ENCODE measurements around the gene PLA2G10. TPM values are rescaled to one million over a fixed set of nuclear protein-coding genes. Genes with fewer than 3 reads are reported as not detected.

Gene PLA2G10
- total RNA-seq, 2 donors from 2014 or later: not detected

GRCh38 chr16:14678748-14679497, 15.2 kb downstream of the PLA2G10 start:
- Mint-ChIP-seq H3K36me3 (ENCODE audit: insufficient read depth in 2 of 2) (no peaks in the 10 kb centered on the region), H3K4me3 (no peak overlapping the region), H3K4me1 (ENCODE audit: low read depth) (no peaks in the 10 kb centered on the region), H3K27ac (no peak overlapping the region), H3K27me3 (ENCODE audit: low read depth) (no peaks in the 10 kb centered on the region), H3K9me3 (no peaks in the 10 kb centered on the region)
- ATAC-seq (replicated peaks in 1 of 2) (no peak), DNase-seq (no peak)

GRCh38 chr16:14677627-14678026, 16.5 kb downstream of the PLA2G10 start:
- Mint-ChIP-seq H3K27me3 (ENCODE audit: low read depth) (no peaks in the 10 kb centered on the region), H3K4me1 (ENCODE audit: low read depth) (peaks cover 2% of the 10 kb centered on the region), H3K9me3 (no peaks in the 10 kb centered on the region), H3K4me3 (no peak overlapping the region), H3K27ac (no peak overlapping the region), H3K36me3 (ENCODE audit: insufficient read depth in 2 of 2) (no peaks in the 10 kb centered on the region)
- ATAC-seq (replicated peaks in 1 of 2) (no peak), DNase-seq (no peak)

GRCh38 chr16:14676633-14677032, 17.5 kb downstream of the PLA2G10 start:
- no peak for ATAC-seq (replicated peaks in 1 of 2)
- Mint-ChIP-seq H3K27ac (no peak overlapping the region), H3K4me1 (ENCODE audit: low read depth) (peaks cover 6% of the 10 kb centered on the region), H3K27me3 (ENCODE audit: low read depth) (no peaks in the 10 kb centered on the region), H3K36me3 (ENCODE audit: insufficient read depth in 2 of 2) (no peaks in the 10 kb centered on the region), H3K9me3 (peaks cover 0 to 1% of the 10 kb centered on the region in 2 donors), H3K4me3 (no peak overlapping the region)
- DNase-seq: no peak

DNA sequence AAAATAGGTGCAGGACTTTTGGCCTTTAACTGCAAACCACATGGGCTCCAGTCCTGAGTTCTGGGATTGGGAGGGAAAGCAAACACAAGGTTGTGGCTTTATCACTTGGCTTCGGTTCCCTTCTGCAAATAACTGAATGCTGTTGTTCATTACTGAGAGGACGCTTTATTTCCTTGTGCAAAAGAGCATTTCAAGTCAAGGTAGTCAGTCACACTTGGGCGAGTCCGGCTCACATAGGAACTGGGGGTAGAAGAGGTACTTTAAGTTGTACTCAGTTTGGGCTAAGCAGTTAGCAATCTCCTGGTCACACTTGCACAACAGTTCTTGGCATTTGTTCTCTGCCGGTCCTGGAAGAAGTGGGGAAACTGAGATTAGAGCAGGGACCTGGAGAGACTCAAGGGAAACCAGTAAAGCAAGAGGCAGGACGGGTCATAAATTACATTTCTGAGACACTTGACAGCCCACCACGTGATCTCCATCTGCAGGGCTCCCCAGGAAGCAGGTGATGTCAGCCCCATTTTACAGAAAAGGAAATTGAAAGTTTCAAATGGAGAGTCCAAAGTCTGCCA, 21.6 kb downstream of the PLA2G10 start:
- ATAC-seq (replicated peaks in 1 of 2) (peak in 1 of 2 donors; percentile 19), DNase-seq (no peak)
- peaks cover 6% of the 10 kb centered on the region for H3K4me1 Mint-ChIP-seq (ENCODE audit: low read depth)
- no peak overlapping the region for H3K27ac Mint-ChIP-seq
- H3K4me3 Mint-ChIP-seq: no peak overlapping the region
- H3K36me3 Mint-ChIP-seq (ENCODE audit: insufficient read depth in 2 of 2): peaks cover 0 to 9% of the 10 kb centered on the region in 2 donors
- peaks cover 0 to 1% of the 10 kb centered on the region in 2 donors for H3K9me3 Mint-ChIP-seq
- H3K27me3 Mint-ChIP-seq (ENCODE audit: low read depth): no peaks in the 10 kb centered on the region

GRCh38 chr16:14669776-14670175, 24.3 kb downstream of the PLA2G10 start:
- H3K27ac Mint-ChIP-seq: no peak overlapping the region
- no peak overlapping the region for H3K4me3 Mint-ChIP-seq
- peaks cover 6% of the 10 kb centered on the region for H3K4me1 Mint-ChIP-seq (ENCODE audit: low read depth)
- H3K27me3 Mint-ChIP-seq (ENCODE audit: low read depth): no peaks in the 10 kb centered on the region
- DNase-seq (no peak), ATAC-seq (replicated peaks in 1 of 2) (no peak)
- peaks cover 2 to 15% of the 10 kb centered on the region in 2 donors for H3K36me3 Mint-ChIP-seq (ENCODE audit: insufficient read depth in 2 of 2)
- H3K9me3 Mint-ChIP-seq: peaks cover 0 to 1% of the 10 kb centered on the region in 2 donors

DNA sequence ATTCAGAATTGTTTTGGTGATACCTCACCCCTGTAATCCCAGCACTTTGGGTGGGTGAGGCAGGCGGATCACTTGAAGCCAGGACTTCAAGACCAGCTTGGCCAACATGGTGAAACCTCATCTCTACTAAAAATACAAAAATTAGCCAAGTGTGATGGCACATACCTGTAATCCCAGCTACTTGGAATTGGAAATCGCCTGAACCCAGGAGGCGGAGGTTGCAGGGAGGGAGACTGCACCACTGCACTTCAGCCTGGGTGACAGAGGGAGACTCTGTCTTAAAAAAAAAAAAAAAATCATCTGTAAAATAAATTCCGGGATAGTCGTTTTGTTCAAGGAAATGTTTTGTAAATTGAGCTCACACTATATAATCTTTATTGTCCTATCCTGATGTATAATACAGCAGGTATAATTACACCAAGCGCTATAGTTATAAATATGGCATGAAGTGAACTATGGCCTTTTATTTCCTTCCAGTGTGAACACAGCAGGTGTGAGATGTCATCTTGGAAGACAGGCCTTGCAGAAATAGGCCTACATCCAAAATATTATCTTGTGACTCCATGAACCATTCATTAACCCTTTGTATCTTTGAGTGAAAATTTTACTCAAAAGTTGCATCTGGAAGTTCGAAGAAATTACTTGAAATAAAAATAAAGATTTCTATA, 25.4 kb downstream of the PLA2G10 start:
- ATAC-seq (replicated peaks in 1 of 2) (no peak), DNase-seq (no peak)
- Mint-ChIP-seq H3K27me3 (ENCODE audit: low read depth) (no peaks in the 10 kb centered on the region), H3K4me3 (no peak overlapping the region), H3K27ac (no peak overlapping the region), H3K9me3 (peaks cover 0 to 1% of the 10 kb centered on the region in 2 donors), H3K4me1 (ENCODE audit: low read depth) (peaks cover 6% of the 10 kb centered on the region), H3K36me3 (ENCODE audit: insufficient read depth in 2 of 2) (peaks cover 2 to 20% of the 10 kb centered on the region in 2 donors)

DNA sequence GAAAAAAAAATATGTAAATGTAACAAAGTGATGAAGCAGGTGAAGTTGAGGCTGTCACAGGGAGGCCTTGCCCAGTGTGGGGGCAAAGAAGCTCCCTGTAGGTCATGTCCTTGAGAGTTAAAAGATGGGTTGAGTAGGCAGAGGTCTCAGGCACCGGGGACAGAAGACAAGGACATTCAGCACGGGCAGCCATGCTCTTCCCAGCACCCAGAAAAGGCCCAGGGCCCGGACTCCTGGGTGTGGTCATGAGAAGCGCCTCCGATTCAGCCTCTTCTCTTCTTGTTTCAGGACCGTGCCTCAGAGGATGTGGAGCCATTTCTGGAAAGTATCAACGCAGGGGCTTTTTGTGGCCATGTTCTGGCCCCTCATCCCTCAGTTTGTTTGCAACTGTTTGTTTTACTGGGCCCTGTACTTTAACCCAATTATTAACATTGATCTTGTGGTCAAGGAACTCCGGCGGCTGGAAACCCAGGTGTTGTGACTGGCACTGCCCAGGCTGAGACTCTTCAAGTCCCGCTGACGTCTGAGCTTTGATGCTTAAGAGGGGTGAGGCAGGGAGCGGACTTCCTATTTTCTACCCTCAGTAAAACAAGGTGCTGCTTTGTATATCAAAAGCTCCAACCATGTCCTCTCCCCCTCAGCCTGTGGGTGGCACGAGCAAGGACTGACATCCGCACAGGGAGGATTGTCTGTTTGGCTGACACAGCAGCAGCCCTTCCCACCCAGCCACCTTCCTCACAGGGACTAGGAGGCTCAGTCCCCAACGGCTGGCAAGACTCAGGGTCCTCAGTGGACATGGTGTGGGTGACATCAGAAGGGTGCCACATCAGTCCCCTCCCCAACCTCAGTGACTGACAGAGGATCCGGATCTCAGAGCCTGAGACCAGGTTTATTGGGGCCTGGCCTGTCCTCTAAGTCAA, 26.5 kb downstream of the PLA2G10 start:
- peaks cover 4% of the 10 kb centered on the region for H3K4me1 Mint-ChIP-seq (ENCODE audit: low read depth)
- H3K9me3 Mint-ChIP-seq: peaks cover 0 to 1% of the 10 kb centered on the region in 2 donors
- H3K36me3 Mint-ChIP-seq (ENCODE audit: insufficient read depth in 2 of 2): peaks cover 5 to 22% of the 10 kb centered on the region in 2 donors
- H3K27me3 Mint-ChIP-seq (ENCODE audit: low read depth): no peaks in the 10 kb centered on the region
- ATAC-seq (replicated peaks in 1 of 2) (no peak), DNase-seq (no peak)
- H3K27ac Mint-ChIP-seq: no peak overlapping the region
- no peak overlapping the region for H3K4me3 Mint-ChIP-seq

- Mint-ChIP-seq H3K4me3 (no peak overlapping the region), H3K36me3 (ENCODE audit: insufficient read depth in 2 of 2) (peaks cover 12 to 22% of the 10 kb centered on the region in 2 donors), H3K27me3 (ENCODE audit: low read depth) (no peaks in the 10 kb centered on the region), H3K27ac (peak overlapping the region; percentile 58), H3K4me1 (ENCODE audit: low read depth) (no peaks in the 10 kb centered on the region), H3K9me3 (no peaks in the 10 kb centered on the region)
- DNase-seq (no peak), ATAC-seq (replicated peaks in 1 of 2) (no peak)
Measured at GRCh38 chr16:14658063-14658462, 36.0 kb downstream of the PLA2G10 start.

DNA sequence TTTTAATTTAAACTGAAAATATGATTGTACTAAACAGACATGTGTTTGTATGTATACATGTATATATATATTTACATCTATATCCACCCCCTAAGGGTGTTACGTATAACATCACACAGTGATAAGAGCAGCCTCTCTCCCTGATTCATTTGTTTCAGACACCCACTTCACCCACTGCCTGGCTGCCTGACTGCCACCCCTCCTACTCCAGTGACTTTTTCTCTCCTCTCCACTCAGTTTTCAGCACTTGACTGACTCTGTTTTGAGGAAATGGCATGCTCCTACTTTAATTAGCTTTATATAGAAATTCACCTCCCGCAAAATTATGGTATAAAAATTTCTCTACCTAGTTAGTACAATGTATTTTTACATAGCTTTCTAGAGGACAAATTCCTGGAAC, 41.4 kb downstream of the PLA2G10 start:
- H3K27ac Mint-ChIP-seq: peak overlapping the region; percentile 77
- no peak for ATAC-seq (replicated peaks in 1 of 2)
- no peak overlapping the region for H3K4me3 Mint-ChIP-seq
- no peaks in the 10 kb centered on the region for H3K9me3 Mint-ChIP-seq
- no peaks in the 10 kb centered on the region for H3K4me1 Mint-ChIP-seq (ENCODE audit: low read depth)
- H3K27me3 Mint-ChIP-seq (ENCODE audit: low read depth): no peaks in the 10 kb centered on the region
- peaks cover 3 to 25% of the 10 kb centered on the region in 2 donors for H3K36me3 Mint-ChIP-seq (ENCODE audit: insufficient read depth in 2 of 2)
- DNase-seq: no peak

GRCh38 chr16:14650629-14651028, 43.5 kb downstream of the PLA2G10 start:
- ATAC-seq (replicated peaks in 1 of 2) (no peak), DNase-seq (no peak)
- Mint-ChIP-seq H3K27me3 (ENCODE audit: low read depth) (no peaks in the 10 kb centered on the region), H3K9me3 (no peaks in the 10 kb centered on the region), H3K36me3 (ENCODE audit: insufficient read depth in 2 of 2) (peaks cover 1 to 27% of the 10 kb centered on the region in 2 donors), H3K4me1 (ENCODE audit: low read depth) (peaks cover under 1% of the 10 kb centered on the region), H3K4me3 (no peak overlapping the region), H3K27ac (peak overlapping the region; percentile 55)

DNA sequence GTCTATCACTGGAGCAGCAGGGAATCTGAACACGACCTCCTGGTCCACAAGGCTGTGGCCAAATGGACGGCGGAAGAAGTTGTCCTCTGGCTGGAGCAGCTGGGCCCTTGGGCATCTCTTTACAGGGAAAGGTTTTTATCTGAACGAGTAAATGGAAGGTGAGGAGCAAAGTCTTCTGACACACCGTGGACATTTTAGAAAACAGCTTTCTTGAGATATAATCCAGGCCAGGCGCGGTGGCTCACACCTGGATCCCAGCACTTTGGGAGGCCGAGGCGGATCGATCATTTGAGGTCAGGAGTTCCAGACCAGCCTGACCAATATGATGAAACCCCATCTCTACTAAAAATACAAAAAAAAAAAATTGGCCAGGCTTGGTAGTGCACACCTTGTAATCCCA, 44.3 kb downstream of the PLA2G10 start:
- H3K4me3 Mint-ChIP-seq: no peak overlapping the region
- H3K27me3 Mint-ChIP-seq (ENCODE audit: low read depth): no peaks in the 10 kb centered on the region
- no peak for DNase-seq
- peaks cover 4% of the 10 kb centered on the region for H3K4me1 Mint-ChIP-seq (ENCODE audit: low read depth)
- no peaks in the 10 kb centered on the region for H3K9me3 Mint-ChIP-seq
- peaks cover 1 to 24% of the 10 kb centered on the region in 2 donors for H3K36me3 Mint-ChIP-seq (ENCODE audit: insufficient read depth in 2 of 2)
- H3K27ac Mint-ChIP-seq: peak overlapping the region; percentile 72
- ATAC-seq (replicated peaks in 1 of 2): no peak

GRCh38 chr16:14641926-14642325, 52.2 kb downstream of the PLA2G10 start:
- Mint-ChIP-seq H3K27ac (peak overlapping the region; percentile 65), H3K36me3 (ENCODE audit: insufficient read depth in 2 of 2) (peaks cover 0 to 14% of the 10 kb centered on the region in 2 donors), H3K4me3 (no peak overlapping the region), H3K4me1 (ENCODE audit: low read depth) (peaks cover 32% of the 10 kb centered on the region), H3K9me3 (no peaks in the 10 kb centered on the region), H3K27me3 (ENCODE audit: low read depth) (no peaks in the 10 kb centered on the region)
- no peak for ATAC-seq (replicated peaks in 1 of 2)
- DNase-seq: no peak
